HEK293 (cell line): ENCODE results near the gene ALG3.

Experiments
- AEBP2 ChIP-seq: fragments of 450-650 bp; formaldehyde crosslinking; IDR thresholded peaks from 2 replicates; pipeline ENCODE4 v1.5.1; 2016; ENCODE audit warnings: missing biosample characterization, missing genetic modification characterization, borderline replicate concordance
- PRDM2 ChIP-seq: fragments of 450-650 bp; formaldehyde crosslinking; IDR thresholded peaks from 2 replicates; pipeline ENCODE4 v1.5.1; 2016; ENCODE audit warnings: missing biosample characterization, missing genetic modification characterization, borderline replicate concordance
- PRDM6 ChIP-seq: fragments of 450-650 bp; formaldehyde crosslinking; IDR thresholded peaks from 2 replicates; pipeline ENCODE4 v1.5.1; 2017; ENCODE audit warnings: missing biosample characterization, missing genetic modification characterization
- WT1 ChIP-seq: fragments of 450-650 bp; formaldehyde crosslinking; IDR thresholded peaks from 2 replicates; pipeline ENCODE4 v1.5.1; 2016; ENCODE audit warnings: missing biosample characterization, missing genetic modification characterization
- ZBTB10 ChIP-seq: fragments of 450-650 bp; formaldehyde crosslinking; IDR thresholded peaks from 2 replicates; pipeline ENCODE4 v1.5.1; 2016; ENCODE audit warnings: missing biosample characterization, missing genetic modification characterization
- ZBTB48 ChIP-seq: fragments of 450-650 bp; formaldehyde crosslinking; IDR thresholded peaks from 2 replicates; pipeline ENCODE4 v1.5.1; 2016; ENCODE audit warnings: missing biosample characterization, missing genetic modification characterization
- ZFP3 ChIP-seq: fragments of 450-650 bp; formaldehyde crosslinking; IDR thresholded peaks from 2 replicates; pipeline ENCODE4 v1.5.1; 2016; ENCODE audit warnings: low read depth, missing biosample characterization, missing genetic modification characterization
- ZNF10 ChIP-seq: fragments of 450-650 bp; formaldehyde crosslinking; IDR thresholded peaks from 2 replicates; pipeline ENCODE4 v1.5.1; 2017; ENCODE audit warnings: missing biosample characterization, missing genetic modification characterization
- ZNF155 ChIP-seq: fragments of 450-650 bp; formaldehyde crosslinking; IDR thresholded peaks from 2 replicates; pipeline ENCODE4 v1.5.1; 2016; ENCODE audit warnings: missing biosample characterization, missing genetic modification characterization
- ZNF16 ChIP-seq: fragments of 450-650 bp; formaldehyde crosslinking; IDR thresholded peaks from 2 replicates; pipeline ENCODE4 v1.5.1; 2016; ENCODE audit warnings: low read depth, missing biosample characterization, missing genetic modification characterization
- ZNF266 ChIP-seq: fragments of 450-650 bp; formaldehyde crosslinking; IDR thresholded peaks from 2 replicates; pipeline ENCODE4 v1.5.1; 2016; ENCODE audit warnings: missing biosample characterization, missing genetic modification characterization, low read depth
- ZNF302 ChIP-seq: fragments of 450-650 bp; formaldehyde crosslinking; IDR thresholded peaks from 2 replicates; pipeline ENCODE4 v1.5.1; 2016; ENCODE audit warnings: missing biosample characterization, missing genetic modification characterization, low read depth
- ZNF335 ChIP-seq: fragments of 450-650 bp; formaldehyde crosslinking; conservative IDR thresholded peaks from 2 replicates; pipeline ENCODE4 v1.5.1; 2016; ENCODE audit warnings: missing biosample characterization, missing genetic modification characterization
- ZNF341 ChIP-seq: fragments of 450-650 bp; formaldehyde crosslinking; IDR thresholded peaks from 2 replicates; pipeline ENCODE4; 2016; ENCODE audit warnings: low read depth, missing biosample characterization, missing genetic modification characterization
- ZNF354C ChIP-seq: fragments of 450-650 bp; formaldehyde crosslinking; IDR thresholded peaks from 2 replicates; pipeline ENCODE4 v1.5.1; 2016; ENCODE audit warnings: missing biosample characterization, missing genetic modification characterization, low read depth, borderline replicate concordance
- ZNF404 ChIP-seq: fragments of 450-650 bp; formaldehyde crosslinking; IDR thresholded peaks from 2 replicates; pipeline ENCODE4 v1.5.1; 2017; ENCODE audit warnings: missing biosample characterization, missing genetic modification characterization
- ZNF473 ChIP-seq: fragments of 450-650 bp; formaldehyde crosslinking; IDR thresholded peaks from 2 replicates; pipeline ENCODE4 v1.5.1; 2017; ENCODE audit warnings: missing biosample characterization, missing genetic modification characterization
- ZNF530 ChIP-seq: fragments of 450-650 bp; formaldehyde crosslinking; IDR thresholded peaks from 2 replicates; pipeline ENCODE4 v1.5.1; 2016; ENCODE audit warnings: low read depth, missing biosample characterization, missing genetic modification characterization
- ZNF571 ChIP-seq: fragments of 450-650 bp; formaldehyde crosslinking; IDR thresholded peaks from 2 replicates; pipeline ENCODE4 v1.5.0; 2017; ENCODE audit warnings: missing biosample characterization, missing genetic modification characterization
- ZNF585B ChIP-seq: fragments of 450-650 bp; formaldehyde crosslinking; IDR thresholded peaks from 2 replicates; pipeline ENCODE4 v1.5.1; 2016; ENCODE audit warnings: missing biosample characterization, missing genetic modification characterization
- ZNF596 ChIP-seq: fragments of 450-650 bp; IDR thresholded peaks from 2 replicates; pipeline ENCODE4 v1.5.0; 2018; ENCODE audit warnings: missing biosample characterization, mild to moderate bottlenecking, missing genetic modification characterization, moderate library complexity
- ZNF654 ChIP-seq: fragments of 450-650 bp; formaldehyde crosslinking; IDR thresholded peaks from 2 replicates; pipeline ENCODE4 v1.5.1; 2016; ENCODE audit warnings: low read depth, missing biosample characterization, missing genetic modification characterization
- ZNF660 ChIP-seq: fragments of 450-650 bp; IDR thresholded peaks from 2 replicates; pipeline ENCODE4 v1.5.1; 2018; ENCODE audit warnings: missing biosample characterization, mild to moderate bottlenecking, missing genetic modification characterization
- ZSCAN30 ChIP-seq: fragments of 450-650 bp; IDR thresholded peaks from 2 replicates; pipeline ENCODE4 v1.5.1; 2018; ENCODE audit warnings: missing biosample characterization, mild to moderate bottlenecking, missing genetic modification characterization, moderate library complexity
- ZSCAN5A ChIP-seq: fragments of 450-650 bp; formaldehyde crosslinking; IDR thresholded peaks from 2 replicates; pipeline ENCODE4 v1.5.1; 2016; ENCODE audit warnings: missing biosample characterization, missing genetic modification characterization

Gene ALG3

DNA sequence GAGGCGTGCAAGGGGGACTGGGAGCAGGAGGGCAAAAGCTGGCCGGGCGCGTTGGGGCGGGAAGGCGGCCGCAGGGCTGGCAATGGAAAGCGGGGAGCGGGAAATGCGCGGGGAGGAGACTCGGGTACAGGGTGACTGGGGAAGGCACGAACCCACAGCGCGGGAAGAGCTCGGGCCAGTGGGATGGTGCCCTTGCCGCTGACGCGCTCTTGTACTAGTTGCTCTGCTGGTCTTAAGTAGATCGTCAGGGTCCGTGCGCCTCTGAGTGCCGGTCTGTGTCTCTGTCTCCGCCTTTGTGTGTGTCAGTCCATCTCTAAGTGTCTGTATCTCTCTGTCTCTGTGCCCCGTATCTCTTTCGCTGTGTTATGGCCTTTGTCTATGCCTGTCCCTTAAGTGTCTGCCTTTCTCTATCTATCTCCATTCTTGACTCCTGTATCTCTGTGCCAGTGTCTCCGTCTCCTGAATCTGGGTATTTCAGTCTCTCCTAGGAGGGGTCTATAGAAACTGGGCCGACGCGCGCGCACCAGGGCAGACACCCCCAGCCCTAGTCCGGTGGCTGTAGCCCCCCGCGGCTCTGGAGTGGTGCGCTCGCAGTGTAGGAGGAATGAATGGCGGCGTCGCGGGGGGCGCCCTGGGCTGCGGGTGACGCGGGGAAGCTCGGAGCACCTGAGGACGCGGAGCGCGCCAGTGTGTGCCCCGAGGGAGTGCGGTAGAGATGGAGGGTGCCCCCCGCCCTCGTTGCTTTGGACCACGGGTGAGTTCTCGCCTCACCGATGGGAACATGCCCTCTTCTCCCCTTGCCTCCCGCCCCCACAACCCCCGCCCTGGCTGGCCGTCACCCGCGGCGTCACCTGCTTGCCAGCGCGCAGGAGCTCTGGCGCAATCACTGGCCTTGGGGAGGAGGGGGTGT lies 13.3 kb upstream of the ALG3 start (continued):
- TF ChIP-seq ZNF585B (no peak), WT1 (tag by site-specific recombination) (no peak), ZNF155 (no peak), ZNF354C (tag by site-specific recombination) (no peak), ZSCAN30 (tag by site-specific recombination) (no peak), ZNF404 (tag by site-specific recombination) (no peak), ZNF596 (tag by site-specific recombination) (no peak), ZNF660 (no peak), ZNF571 (tag by site-specific recombination) (no peak), ZNF16 (tag by site-specific recombination) (no peak), ZFP3 (tag by site-specific recombination) (no peak), AEBP2 (tag by site-specific recombination) (no peak), ZNF10 (tag by site-specific recombination) (no peak), ZNF473 (tag by site-specific recombination) (no peak), ZNF266 (no peak), ZNF302 (tag by site-specific recombination) (no peak), ZBTB10 (peak; percentile 33; the same call in 1 of the 2 replicates), PRDM2 (tag by site-specific recombination) (no peak), ZNF654 (tag by site-specific recombination) (no peak), ZNF530 (no peak), ZNF341 (tag by site-specific recombination) (no peak; the same call in 1 of the 2 replicates), PRDM6 (tag by site-specific recombination) (no peak), ZNF335 (tag by site-specific recombination) (peak; percentile 77), ZSCAN5A (tag by site-specific recombination) (no peak), ZBTB48 (tag by site-specific recombination) (peak; percentile 93)
